K562 (cell line): Measurements from ENCODE around the gene GALNT5. TPM values are rescaled to one million over a fixed set of nuclear protein-coding genes. Genes with fewer than 3 reads are reported as not detected.

Experiments used
- BRF1 ChIP-seq: IDR thresholded peaks from 3 replicates; pipeline ENCODE4 v1.6.1; 2011; ENCODE audit warnings: borderline replicate concordance, mild to moderate bottlenecking; ENCODE audit not compliant: insufficient read length; ENCODE audit errors: extremely low read depth
- CHD2 ChIP-seq: IDR thresholded peaks from 2 replicates; pipeline ENCODE4 v1.6.1; 2011; ENCODE audit warnings: low read depth, low read length
- DMBX1 ChIP-seq: fragments of 250-450 bp; sonication (Bioruptor Pico); IDR thresholded peaks from 2 replicates; pipeline ENCODE4 v1.8.0; 2022; ENCODE audit warnings: inconsistent platforms, mild to moderate bottlenecking, moderate library complexity, borderline replicate concordance
- EP300 ChIP-seq: IDR thresholded peaks from 2 replicates; pipeline ENCODE4 v1.6.1; 2012; ENCODE audit warnings: low read length, improper control_type of control experiment
- ERF ChIP-seq: fragments of 450-650 bp; formaldehyde crosslinking; IDR thresholded peaks from 2 replicates; pipeline ENCODE4 v1.4.0; 2020; ENCODE audit warnings: mild to moderate bottlenecking, mixed read lengths
- ETV6 ChIP-seq, 3 experiments: fragments of 150-350 bp in 1 of 3; sonication (generic) in 1 of 3; formaldehyde crosslinking in 1 of 3; IDR thresholded peaks; 2 replicates each; pipeline versions ENCODE4 v1.6.1 to v1.8.0; 2014 to 2022; ENCODE audit warnings: borderline replicate concordance in 2 of 3, low read depth in 2 of 3, antibody characterized with exemption in 1 of 3, low read length in 1 of 3, mild to moderate bottlenecking in 1 of 3, missing genetic modification reagents in 1 of 3
- FOXP1 ChIP-seq: sonication (generic); formaldehyde crosslinking; IDR thresholded peaks from 2 replicates; pipeline ENCODE4 v1.8.0; 2022; ENCODE audit warnings: mild to moderate bottlenecking, missing genetic modification reagents
- KLF6 ChIP-seq: fragments of 250-450 bp; sonication (Bioruptor Pico); IDR thresholded peaks from 2 replicates; pipeline ENCODE4 v1.4.0; 2020; ENCODE audit warnings: mild to moderate bottlenecking, moderate library complexity, borderline replicate concordance
- MCM3 ChIP-seq: fragments of 450-650 bp; IDR thresholded peaks from 2 replicates; pipeline ENCODE4 v1.6.1; 2016
- MED1 ChIP-seq: sonication (generic); formaldehyde crosslinking; IDR thresholded peaks from 2 replicates; pipeline ENCODE4 v1.8.1; 2023; ENCODE audit warnings: missing genetic modification reagents, borderline replicate concordance
- NFE2L1 ChIP-seq: fragments of 450-650 bp; IDR thresholded peaks from 2 replicates; pipeline ENCODE4 v1.6.1; 2016; ENCODE audit warnings: missing genetic modification characterization, low read depth, mild to moderate bottlenecking, missing compliant biosample characterization, moderate library complexity, borderline replicate concordance
- PTBP1 ChIP-seq: fragments of 200-400 bp; formaldehyde crosslinking; IDR thresholded peaks from 2 replicates; pipeline ENCODE4 v1.6.1; 2017; ENCODE audit warnings: low read depth, low read length
- RBM15 ChIP-seq: fragments of 200-400 bp; formaldehyde crosslinking; IDR thresholded peaks from 2 replicates; pipeline ENCODE4 v1.6.1; 2018; ENCODE audit warnings: mild to moderate bottlenecking, low read length, moderate library complexity; ENCODE audit not compliant: insufficient read depth
- RBM22 ChIP-seq: fragments of 200-400 bp; formaldehyde crosslinking; IDR thresholded peaks from 2 replicates; pipeline ENCODE4 v1.6.1; 2018; ENCODE audit warnings: low read length, low read depth; ENCODE audit not compliant: poor library complexity, severe bottlenecking
- RBM25 ChIP-seq: fragments of 200-400 bp; formaldehyde crosslinking; IDR thresholded peaks from 2 replicates; pipeline ENCODE4 v1.6.1; 2018; ENCODE audit warnings: low read length, low read depth, moderate library complexity; ENCODE audit not compliant: severe bottlenecking
- ZNF436 ChIP-seq: fragments of 250-450, 450-650 bp; sonication (Bioruptor Pico); formaldehyde crosslinking; IDR thresholded peaks from 2 replicates; pipeline ENCODE4 v1.7.0; 2020; ENCODE audit warnings: mild to moderate bottlenecking
- ZNF561 ChIP-seq: fragments of 450-650 bp; formaldehyde crosslinking; conservative IDR thresholded peaks from 2 replicates; pipeline ENCODE4 v1.4.0; 2020; ENCODE audit warnings: mild to moderate bottlenecking, moderate library complexity
- ZNF778 ChIP-seq: fragments of 450-650 bp; formaldehyde crosslinking; IDR thresholded peaks from 2 replicates; pipeline ENCODE4 v1.4.0; 2020; ENCODE audit warnings: mild to moderate bottlenecking, moderate library complexity
- ZSCAN29 ChIP-seq: fragments of 450-650 bp; IDR thresholded peaks from 2 replicates; pipeline ENCODE4 v1.6.1; 2017
- polyA plus RNA-seq, 8 experiments: library from polyadenylated mRNA; depleted of rRNA in 4 of 8; stranded (reverse) in 5 of 8; unstranded in 3 of 8; fragments of >200 nt; fragmentation: Nextera tagmentation in 2 of 8; fragmentation: Illumina TruSeq in 1 of 8; extraction: Ambion mirVana in 2 of 8; extraction: Trizol in 1 of 8; gene quantifications; 2 replicates each; pipeline versions ENCODE4 v1.2.1 to v1.2.3, GENCODE V29; 2011 to 2014; ENCODE audit warnings: inconsistent platforms in 1 of 8, missing spikeins in 1 of 8
- total RNA-seq, 7 experiments: library from RNA; depleted of rRNA in 6 of 7; stranded (reverse); fragments of >200 nt in 6 of 7; fragmentation: Illumina TruSeq in 2 of 7; extraction: Trizol in 2 of 7; gene quantifications; 2 replicates each; pipeline versions ENCODE4 v1.2.1 to v1.2.3, GENCODE V29; 2011 to 2021; ENCODE audit warnings: low replicate concordance in 1 of 7
- TF ChIP-seq, protein P1 (sequence below), 3 experiments: IDR thresholded peaks in 2 of 3; conservative IDR thresholded peaks in 1 of 3; 2 replicates each; pipeline ENCODE4 v1.5.1; 2011 to 2012; ENCODE audit warnings: low read length in 3 of 3, mild to moderate bottlenecking in 3 of 3, control low read depth in 2 of 3, improper control_type of control experiment in 1 of 3, inconsistent platforms in 1 of 3, low read depth in 1 of 3, mixed read lengths in 1 of 3, moderate library complexity in 1 of 3; ENCODE audit not compliant: insufficient read depth in 2 of 3
- TF ChIP-seq, protein P2 (sequence below): fragments of 450-650 bp; formaldehyde crosslinking; IDR thresholded peaks from 2 replicates; pipeline ENCODE4 v1.4.0; 2020; ENCODE audit warnings: mild to moderate bottlenecking, moderate library complexity
- TF ChIP-seq, protein P3 (sequence below): fragments of 250-450 bp; sonication (Bioruptor Pico); IDR thresholded peaks from 2 replicates; pipeline ENCODE4 v1.8.0; 2021; ENCODE audit warnings: borderline replicate concordance, mild to moderate bottlenecking, moderate library complexity; ENCODE audit not compliant: poor library complexity, severe bottlenecking
- TF ChIP-seq, protein P4 (sequence below): fragments of 450-650 bp; formaldehyde crosslinking; conservative IDR thresholded peaks from 2 replicates; pipeline ENCODE4 v1.4.0; 2022; ENCODE audit warnings: mild to moderate bottlenecking, missing genetic modification characterization

Gene GALNT5
- total and polyA plus RNA-seq, 9 of the 15 experiments (the other 6 are each of a cell fraction or from before 2014, with no cell fraction given): 21.6 to 73.0 (median 54.7) TPM

DNA sequence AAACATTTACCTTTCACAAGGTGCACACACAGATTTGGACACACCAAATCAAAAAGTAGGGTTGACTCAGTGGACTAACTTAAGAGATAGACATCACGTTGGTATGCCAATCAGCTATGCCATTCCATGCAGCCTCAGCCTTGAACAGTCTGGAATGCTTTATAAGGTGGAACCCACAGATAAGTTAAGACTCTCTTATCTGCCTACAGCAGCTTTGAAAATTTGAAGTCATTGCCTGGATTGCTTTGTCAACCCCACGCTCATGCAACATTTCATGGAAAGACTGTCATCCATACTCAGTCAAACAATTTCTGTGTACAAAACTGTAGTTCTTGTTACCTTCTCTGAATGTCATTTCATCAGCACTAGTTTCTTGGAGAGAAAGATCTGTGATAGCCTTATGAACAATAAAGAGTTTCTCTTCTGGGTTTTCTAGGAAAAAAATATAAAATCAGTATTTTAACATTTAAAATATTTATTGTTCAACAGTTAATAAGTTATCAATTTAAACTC lies 66.9 kb downstream of the GALNT5 start (continued):
- TF ChIP-seq ERF (CRISPR knock-in tag) (0 out of 2 replicates have a peak, but pooled peaks have one; percentile 49), ZNF561 (CRISPR knock-in tag) (no peak; the same call in 1 of the 2 replicates), EP300 (peak; percentile 100), BRF1 (no peak), ZNF778 (no peak), ZSCAN29 (no peak), KLF6 (peak; percentile 85), MED1 (CRISPR knock-in tag) (no peak), CHD2 (no peak), RBM22 (no peak), PTBP1 (no peak), NFE2L1 (tag) (no peak), ZNF436 (CRISPR knock-in tag) (no peak), MCM3 (no peak), ETV6 (IDR thresholded peaks at IDR 0.05; ENCODE audit: borderline replicate concordance in 1 of 2, low read depth in 2 of 2, low read length in 1 of 2) (peak in 1 of 2 experiments; percentile 80; a peak in 1 of 4 replicates), ETV6 (CRISPR knock-in tag; IDR thresholded peaks at IDR 0.05; ENCODE audit: borderline replicate concordance) (no peak), RBM15 (no peak), RBM25 (no peak), DMBX1 (CRISPR knock-in tag) (peak; percentile 97), FOXP1 (CRISPR knock-in tag) (no peak)
- TF ChIP-seq, protein P1, sequence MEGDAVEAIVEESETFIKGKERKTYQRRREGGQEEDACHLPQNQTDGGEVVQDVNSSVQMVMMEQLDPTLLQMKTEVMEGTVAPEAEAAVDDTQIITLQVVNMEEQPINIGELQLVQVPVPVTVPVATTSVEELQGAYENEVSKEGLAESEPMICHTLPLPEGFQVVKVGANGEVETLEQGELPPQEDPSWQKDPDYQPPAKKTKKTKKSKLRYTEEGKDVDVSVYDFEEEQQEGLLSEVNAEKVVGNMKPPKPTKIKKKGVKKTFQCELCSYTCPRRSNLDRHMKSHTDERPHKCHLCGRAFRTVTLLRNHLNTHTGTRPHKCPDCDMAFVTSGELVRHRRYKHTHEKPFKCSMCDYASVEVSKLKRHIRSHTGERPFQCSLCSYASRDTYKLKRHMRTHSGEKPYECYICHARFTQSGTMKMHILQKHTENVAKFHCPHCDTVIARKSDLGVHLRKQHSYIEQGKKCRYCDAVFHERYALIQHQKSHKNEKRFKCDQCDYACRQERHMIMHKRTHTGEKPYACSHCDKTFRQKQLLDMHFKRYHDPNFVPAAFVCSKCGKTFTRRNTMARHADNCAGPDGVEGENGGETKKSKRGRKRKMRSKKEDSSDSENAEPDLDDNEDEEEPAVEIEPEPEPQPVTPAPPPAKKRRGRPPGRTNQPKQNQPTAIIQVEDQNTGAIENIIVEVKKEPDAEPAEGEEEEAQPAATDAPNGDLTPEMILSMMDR (IDR thresholded peaks at IDR 0.05 in 2 of 3, conservative IDR thresholded peaks at IDR 0.05 in 1 of 3; ENCODE audit: insufficient read depth in 2 of 3, low read depth in 1 of 3, low read length in 3 of 3): no peak
- TF ChIP-seq, protein P2, sequence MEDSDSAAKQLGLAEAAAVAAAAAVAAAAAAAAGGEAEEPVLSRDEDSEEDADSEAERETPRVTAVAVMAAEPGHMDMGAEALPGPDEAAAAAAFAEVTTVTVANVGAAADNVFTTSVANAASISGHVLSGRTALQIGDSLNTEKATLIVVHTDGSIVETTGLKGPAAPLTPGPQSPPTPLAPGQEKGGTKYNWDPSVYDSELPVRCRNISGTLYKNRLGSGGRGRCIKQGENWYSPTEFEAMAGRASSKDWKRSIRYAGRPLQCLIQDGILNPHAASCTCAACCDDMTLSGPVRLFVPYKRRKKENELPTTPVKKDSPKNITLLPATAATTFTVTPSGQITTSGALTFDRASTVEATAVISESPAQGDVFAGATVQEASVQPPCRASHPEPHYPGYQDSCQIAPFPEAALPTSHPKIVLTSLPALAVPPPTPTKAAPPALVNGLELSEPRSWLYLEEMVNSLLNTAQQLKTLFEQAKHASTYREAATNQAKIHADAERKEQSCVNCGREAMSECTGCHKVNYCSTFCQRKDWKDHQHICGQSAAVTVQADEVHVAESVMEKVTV (CRISPR knock-in tag): peak; percentile 65
- TF ChIP-seq, protein P3, sequence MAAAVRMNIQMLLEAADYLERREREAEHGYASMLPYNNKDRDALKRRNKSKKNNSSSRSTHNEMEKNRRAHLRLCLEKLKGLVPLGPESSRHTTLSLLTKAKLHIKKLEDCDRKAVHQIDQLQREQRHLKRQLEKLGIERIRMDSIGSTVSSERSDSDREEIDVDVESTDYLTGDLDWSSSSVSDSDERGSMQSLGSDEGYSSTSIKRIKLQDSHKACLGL: no peak
- TF ChIP-seq, protein P4, sequence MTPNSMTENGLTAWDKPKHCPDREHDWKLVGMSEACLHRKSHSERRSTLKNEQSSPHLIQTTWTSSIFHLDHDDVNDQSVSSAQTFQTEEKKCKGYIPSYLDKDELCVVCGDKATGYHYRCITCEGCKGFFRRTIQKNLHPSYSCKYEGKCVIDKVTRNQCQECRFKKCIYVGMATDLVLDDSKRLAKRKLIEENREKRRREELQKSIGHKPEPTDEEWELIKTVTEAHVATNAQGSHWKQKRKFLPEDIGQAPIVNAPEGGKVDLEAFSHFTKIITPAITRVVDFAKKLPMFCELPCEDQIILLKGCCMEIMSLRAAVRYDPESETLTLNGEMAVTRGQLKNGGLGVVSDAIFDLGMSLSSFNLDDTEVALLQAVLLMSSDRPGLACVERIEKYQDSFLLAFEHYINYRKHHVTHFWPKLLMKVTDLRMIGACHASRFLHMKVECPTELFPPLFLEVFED (CRISPR knock-in tag): peak; percentile 94
